Measurements from ENCODE around the gene SART1. TPM values are rescaled to one million over a fixed set of nuclear protein-coding genes. Genes with fewer than 3 reads are reported as not detected.

Gene SART1
- polyA plus RNA-seq, 1 donor from 2014 or later: 34.9 TPM

- no peaks in the 10 kb centered on the region for H3K27me3 ChIP-seq (ENCODE audit: insufficient read depth, low read depth, low read length)
- H2AFZ ChIP-seq (ENCODE audit: low read depth, low read length): no peak overlapping the region
- no peak overlapping the region for H3K9ac ChIP-seq (ENCODE audit: low read length)
- no peaks in the 10 kb centered on the region for H3K9me2 ChIP-seq (ENCODE audit: insufficient read depth, low read length)
- no peaks in the 10 kb centered on the region for H3K36me3 ChIP-seq (ENCODE audit: insufficient read depth, low read length)
- H3K4me3 ChIP-seq (ENCODE audit: low read length): no peak overlapping the region
- H3F3A ChIP-seq (ENCODE audit: insufficient read depth, low read length, poor library complexity, severe bottlenecking): no peaks in the 10 kb centered on the region
- H3K79me2 ChIP-seq (replicated peaks; ENCODE audit: insufficient read depth, low read length): no peaks in the 10 kb centered on the region
- TF ChIP-seq REST (IDR thresholded peaks at IDR 0.05; ENCODE audit: borderline replicate concordance) (no peak), TAF1 (IDR thresholded peaks at IDR 0.05; ENCODE audit: low read depth) (no peak), MXI1 (conservative IDR thresholded peaks at IDR 0.05; ENCODE audit: poor library complexity, severe bottlenecking) (no peak), EP300 (conservative IDR thresholded peaks at IDR 0.05; ENCODE audit: poor library complexity, severe bottlenecking) (no peak), SMC3 (conservative IDR thresholded peaks at IDR 0.05; ENCODE audit: poor library complexity) (no peak), CTCF (IDR thresholded peaks at IDR 0.05; ENCODE audit: poor library complexity, severe bottlenecking) (no peak), RAD21 (conservative IDR thresholded peaks at IDR 0.05) (no peak)
- no peaks in the 10 kb centered on the region for H4K20me1 ChIP-seq (ENCODE audit: insufficient read depth)
- H3K4me2 ChIP-seq (ENCODE audit: low read length): no peak overlapping the region
- no peak overlapping the region for H3K27ac ChIP-seq (ENCODE audit: low read length)
- no peaks in the 10 kb centered on the region for H3K9me3 ChIP-seq (ENCODE audit: low read length)
These were observed 27.5 kb upstream of the SART1 start for GRCh38 chr11:65934014-65934413.

GRCh38 chr11:65937766-65938165 lies 23.8 kb upstream of the SART1 start:
- H3K9ac ChIP-seq (ENCODE audit: low read length): no peak overlapping the region
- H3K27me3 ChIP-seq (ENCODE audit: insufficient read depth, low read depth, low read length): no peaks in the 10 kb centered on the region
- H3K27ac ChIP-seq (ENCODE audit: low read length): no peak overlapping the region
- H3F3A ChIP-seq (ENCODE audit: insufficient read depth, low read length, poor library complexity, severe bottlenecking): no peaks in the 10 kb centered on the region
- no peaks in the 10 kb centered on the region for H4K20me1 ChIP-seq (ENCODE audit: insufficient read depth)
- no peak overlapping the region for H3K4me3 ChIP-seq (ENCODE audit: low read length)
- H3K79me2 ChIP-seq (replicated peaks; ENCODE audit: insufficient read depth, low read length): no peaks in the 10 kb centered on the region
- no peak for TF ChIP-seq CTCF (IDR thresholded peaks at IDR 0.05; ENCODE audit: poor library complexity, severe bottlenecking)
- no peak for TF ChIP-seq POLR2AphosphoS5 (IDR thresholded peaks at IDR 0.05)
- no peak for TF ChIP-seq TAF1 (IDR thresholded peaks at IDR 0.05; ENCODE audit: low read depth)
- no peak for TF ChIP-seq MXI1 (conservative IDR thresholded peaks at IDR 0.05; ENCODE audit: poor library complexity, severe bottlenecking)
- no peak for TF ChIP-seq REST (IDR thresholded peaks at IDR 0.05; ENCODE audit: borderline replicate concordance)
- no peak for TF ChIP-seq EP300 (conservative IDR thresholded peaks at IDR 0.05; ENCODE audit: poor library complexity, severe bottlenecking)
- TF ChIP-seq SMC3 (conservative IDR thresholded peaks at IDR 0.05; ENCODE audit: poor library complexity): no peak
- no peaks in the 10 kb centered on the region for H3K9me3 ChIP-seq (ENCODE audit: low read length)
- no peaks in the 10 kb centered on the region for H3K36me3 ChIP-seq (ENCODE audit: insufficient read depth, low read length)
- no peak overlapping the region for H3K4me2 ChIP-seq (ENCODE audit: low read length)
- H2AFZ ChIP-seq (ENCODE audit: low read depth, low read length): no peak overlapping the region
- H3K9me2 ChIP-seq (ENCODE audit: insufficient read depth, low read length): no peaks in the 10 kb centered on the region
